GM12878 (cell line): Measurements from ENCODE around the gene SMG6. TPM values are rescaled to one million over a fixed set of nuclear protein-coding genes. Genes with fewer than 3 reads are reported as not detected.

Source experiments
- CEBPB ChIP-seq, 2 experiments: fragments of 150-350 bp in 1 of 2; IDR thresholded peaks; 2 replicates each; pipeline ENCODE4 v1.6.1; 2012 to 2014; ENCODE audit warnings: low read depth in 2 of 2, low read length in 2 of 2, borderline replicate concordance in 1 of 2, inconsistent platforms in 1 of 2
- MEF2B ChIP-seq: fragments of 450-650 bp; IDR thresholded peaks from 2 replicates; pipeline ENCODE4 v1.6.1; 2018; ENCODE audit warnings: mild to moderate bottlenecking, moderate library complexity; ENCODE audit not compliant: partially characterized antibody, poor library complexity, severe bottlenecking
- MYC ChIP-seq: IDR thresholded peaks from 2 replicates; pipeline ENCODE4 v1.6.1; 2011; ENCODE audit warnings: mild to moderate bottlenecking, low read length, moderate library complexity, inconsistent platforms; ENCODE audit not compliant: insufficient read depth, insufficient replicate concordance, insufficient read length, severe bottlenecking
- polyA plus RNA-seq, 11 experiments: library from polyadenylated mRNA; depleted of rRNA in 4 of 11; unstranded in 6 of 11; stranded (reverse) in 5 of 11; fragments of >200 nt; fragmentation: Nextera tagmentation in 4 of 11; fragmentation: Illumina TruSeq in 1 of 11; extraction: Ambion mirVana in 4 of 11; extraction: Trizol in 1 of 11; gene quantifications; 1 replicate in 1 of 11; 2 replicates in 10 of 11; pipeline versions ENCODE4 v1.2.1 to v1.2.3, GENCODE V29; 2011 to 2016; ENCODE audit warnings: inconsistent platforms in 2 of 11, missing spikeins in 2 of 11, low read depth in 1 of 11
- total RNA-seq, 4 experiments: library from RNA; depleted of rRNA in 3 of 4; stranded (reverse); fragments of >200 nt in 3 of 4; fragmentation: Illumina TruSeq in 1 of 4; extraction: Trizol in 1 of 4; gene quantifications; 2 replicates each; pipeline versions ENCODE4 v1.2.1 to v1.2.3, GENCODE V29; 2013 to 2021
- TF ChIP-seq, protein P1 (sequence below): IDR thresholded peaks from 2 replicates; pipeline ENCODE4 v1.6.1; 2012; ENCODE audit warnings: low read depth, low read length, improper control_type of control experiment
- TF ChIP-seq, protein P2 (sequence below): fragments of 450-650 bp; IDR thresholded peaks from 2 replicates; pipeline ENCODE4 v1.6.1; 2017; ENCODE audit warnings: mild to moderate bottlenecking
- TF ChIP-seq, protein P3 (sequence below): fragments of 450-650 bp; formaldehyde crosslinking; IDR thresholded peaks from 2 replicates; pipeline ENCODE4 v1.4.0; 2020; ENCODE audit warnings: mild to moderate bottlenecking, moderate library complexity
- TF ChIP-seq, protein P4 (sequence below): IDR thresholded peaks from 2 replicates; pipeline ENCODE4 v1.6.1; 2012; ENCODE audit warnings: mild to moderate bottlenecking, low read depth, low read length
- TF ChIP-seq, protein P5 (sequence below), 3 experiments: IDR thresholded peaks in 2 of 3; conservative IDR thresholded peaks in 1 of 3; 2 replicates each; pipeline ENCODE4 v1.5.1; 2011; ENCODE audit warnings: low read depth in 3 of 3, low read length in 3 of 3, mild to moderate bottlenecking in 3 of 3, control low read depth in 2 of 3, moderate library complexity in 2 of 3, inconsistent platforms in 1 of 3, mixed read lengths in 1 of 3; ENCODE audit not compliant: control insufficient read depth in 2 of 3, insufficient read depth in 1 of 3; ENCODE audit errors: extremely low read depth in 1 of 3
- TF ChIP-seq, protein P6 (sequence below): IDR thresholded peaks from 2 replicates; pipeline ENCODE4 v1.6.1; 2011; ENCODE audit warnings: mild to moderate bottlenecking, low read depth, low read length, moderate library complexity; ENCODE audit not compliant: insufficient replicate concordance

Gene SMG6
- total and polyA plus RNA-seq, 10 of the 15 experiments (the other 5 are each of a cell fraction or from before 2014, with no cell fraction given), result 0.58 to 28.7 (median 15.7) TPM

DNA sequence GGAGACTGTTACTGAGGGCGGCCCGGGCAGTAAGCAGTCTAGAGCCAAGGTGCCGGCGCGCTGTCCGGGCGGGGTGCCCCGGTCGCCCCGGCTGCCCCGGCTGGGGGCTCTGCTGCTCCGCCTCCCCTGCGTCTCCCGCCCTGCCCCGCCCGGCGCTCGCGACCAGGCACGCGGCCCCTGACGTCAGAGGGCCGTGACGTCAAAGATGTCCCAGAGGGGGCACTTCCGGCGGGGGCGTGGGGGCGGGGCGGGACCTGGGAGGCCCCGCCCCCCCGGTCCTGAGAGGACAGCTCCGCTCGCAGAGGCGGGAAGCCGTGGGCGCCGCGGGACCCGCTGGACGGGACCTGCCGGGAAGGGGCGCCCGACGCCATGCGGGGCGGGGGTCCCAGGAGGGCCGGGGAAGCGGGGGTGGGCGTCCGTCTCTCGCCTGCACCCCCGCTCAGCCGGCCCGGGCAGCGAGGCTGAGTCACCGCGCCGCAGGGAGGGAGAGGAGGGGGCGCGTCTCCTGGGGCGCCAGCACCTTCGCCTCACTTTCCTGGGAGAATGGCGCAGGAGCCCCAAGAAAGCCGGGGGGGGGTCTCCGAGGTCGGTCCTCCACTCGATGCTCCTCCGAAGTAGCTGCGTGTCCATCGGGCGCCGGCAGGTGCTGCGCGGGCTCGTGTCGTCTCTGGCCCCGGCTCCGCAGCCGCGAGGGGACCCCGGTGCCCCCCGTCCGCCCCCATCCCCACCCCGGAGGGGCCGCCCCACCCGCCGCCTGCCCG is 253.1 kb downstream of the SMG6 start (continued):
- TF ChIP-seq, protein P1, sequence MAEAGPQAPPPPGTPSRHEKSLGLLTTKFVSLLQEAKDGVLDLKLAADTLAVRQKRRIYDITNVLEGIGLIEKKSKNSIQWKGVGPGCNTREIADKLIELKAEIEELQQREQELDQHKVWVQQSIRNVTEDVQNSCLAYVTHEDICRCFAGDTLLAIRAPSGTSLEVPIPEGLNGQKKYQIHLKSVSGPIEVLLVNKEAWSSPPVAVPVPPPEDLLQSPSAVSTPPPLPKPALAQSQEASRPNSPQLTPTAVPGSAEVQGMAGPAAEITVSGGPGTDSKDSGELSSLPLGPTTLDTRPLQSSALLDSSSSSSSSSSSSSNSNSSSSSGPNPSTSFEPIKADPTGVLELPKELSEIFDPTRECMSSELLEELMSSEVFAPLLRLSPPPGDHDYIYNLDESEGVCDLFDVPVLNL, result no peak
- TF ChIP-seq, protein P2, sequence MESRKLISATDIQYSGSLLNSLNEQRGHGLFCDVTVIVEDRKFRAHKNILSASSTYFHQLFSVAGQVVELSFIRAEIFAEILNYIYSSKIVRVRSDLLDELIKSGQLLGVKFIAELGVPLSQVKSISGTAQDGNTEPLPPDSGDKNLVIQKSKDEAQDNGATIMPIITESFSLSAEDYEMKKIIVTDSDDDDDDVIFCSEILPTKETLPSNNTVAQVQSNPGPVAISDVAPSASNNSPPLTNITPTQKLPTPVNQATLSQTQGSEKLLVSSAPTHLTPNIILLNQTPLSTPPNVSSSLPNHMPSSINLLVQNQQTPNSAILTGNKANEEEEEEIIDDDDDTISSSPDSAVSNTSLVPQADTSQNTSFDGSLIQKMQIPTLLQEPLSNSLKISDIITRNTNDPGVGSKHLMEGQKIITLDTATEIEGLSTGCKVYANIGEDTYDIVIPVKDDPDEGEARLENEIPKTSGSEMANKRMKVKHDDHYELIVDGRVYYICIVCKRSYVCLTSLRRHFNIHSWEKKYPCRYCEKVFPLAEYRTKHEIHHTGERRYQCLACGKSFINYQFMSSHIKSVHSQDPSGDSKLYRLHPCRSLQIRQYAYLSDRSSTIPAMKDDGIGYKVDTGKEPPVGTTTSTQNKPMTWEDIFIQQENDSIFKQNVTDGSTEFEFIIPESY, result no peak
- TF ChIP-seq, protein P3, sequence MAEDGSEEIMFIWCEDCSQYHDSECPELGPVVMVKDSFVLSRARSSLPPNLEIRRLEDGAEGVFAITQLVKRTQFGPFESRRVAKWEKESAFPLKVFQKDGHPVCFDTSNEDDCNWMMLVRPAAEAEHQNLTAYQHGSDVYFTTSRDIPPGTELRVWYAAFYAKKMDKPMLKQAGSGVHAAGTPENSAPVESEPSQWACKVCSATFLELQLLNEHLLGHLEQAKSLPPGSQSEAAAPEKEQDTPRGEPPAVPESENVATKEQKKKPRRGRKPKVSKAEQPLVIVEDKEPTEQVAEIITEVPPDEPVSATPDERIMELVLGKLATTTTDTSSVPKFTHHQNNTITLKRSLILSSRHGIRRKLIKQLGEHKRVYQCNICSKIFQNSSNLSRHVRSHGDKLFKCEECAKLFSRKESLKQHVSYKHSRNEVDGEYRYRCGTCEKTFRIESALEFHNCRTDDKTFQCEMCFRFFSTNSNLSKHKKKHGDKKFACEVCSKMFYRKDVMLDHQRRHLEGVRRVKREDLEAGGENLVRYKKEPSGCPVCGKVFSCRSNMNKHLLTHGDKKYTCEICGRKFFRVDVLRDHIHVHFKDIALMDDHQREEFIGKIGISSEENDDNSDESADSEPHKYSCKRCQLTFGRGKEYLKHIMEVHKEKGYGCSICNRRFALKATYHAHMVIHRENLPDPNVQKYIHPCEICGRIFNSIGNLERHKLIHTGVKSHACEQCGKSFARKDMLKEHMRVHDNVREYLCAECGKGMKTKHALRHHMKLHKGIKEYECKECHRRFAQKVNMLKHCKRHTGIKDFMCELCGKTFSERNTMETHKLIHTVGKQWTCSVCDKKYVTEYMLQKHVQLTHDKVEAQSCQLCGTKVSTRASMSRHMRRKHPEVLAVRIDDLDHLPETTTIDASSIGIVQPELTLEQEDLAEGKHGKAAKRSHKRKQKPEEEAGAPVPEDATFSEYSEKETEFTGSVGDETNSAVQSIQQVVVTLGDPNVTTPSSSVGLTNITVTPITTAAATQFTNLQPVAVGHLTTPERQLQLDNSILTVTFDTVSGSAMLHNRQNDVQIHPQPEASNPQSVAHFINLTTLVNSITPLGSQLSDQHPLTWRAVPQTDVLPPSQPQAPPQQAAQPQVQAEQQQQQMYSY (CRISPR knock-in tag), result no peak
- TF ChIP-seq, protein P4, sequence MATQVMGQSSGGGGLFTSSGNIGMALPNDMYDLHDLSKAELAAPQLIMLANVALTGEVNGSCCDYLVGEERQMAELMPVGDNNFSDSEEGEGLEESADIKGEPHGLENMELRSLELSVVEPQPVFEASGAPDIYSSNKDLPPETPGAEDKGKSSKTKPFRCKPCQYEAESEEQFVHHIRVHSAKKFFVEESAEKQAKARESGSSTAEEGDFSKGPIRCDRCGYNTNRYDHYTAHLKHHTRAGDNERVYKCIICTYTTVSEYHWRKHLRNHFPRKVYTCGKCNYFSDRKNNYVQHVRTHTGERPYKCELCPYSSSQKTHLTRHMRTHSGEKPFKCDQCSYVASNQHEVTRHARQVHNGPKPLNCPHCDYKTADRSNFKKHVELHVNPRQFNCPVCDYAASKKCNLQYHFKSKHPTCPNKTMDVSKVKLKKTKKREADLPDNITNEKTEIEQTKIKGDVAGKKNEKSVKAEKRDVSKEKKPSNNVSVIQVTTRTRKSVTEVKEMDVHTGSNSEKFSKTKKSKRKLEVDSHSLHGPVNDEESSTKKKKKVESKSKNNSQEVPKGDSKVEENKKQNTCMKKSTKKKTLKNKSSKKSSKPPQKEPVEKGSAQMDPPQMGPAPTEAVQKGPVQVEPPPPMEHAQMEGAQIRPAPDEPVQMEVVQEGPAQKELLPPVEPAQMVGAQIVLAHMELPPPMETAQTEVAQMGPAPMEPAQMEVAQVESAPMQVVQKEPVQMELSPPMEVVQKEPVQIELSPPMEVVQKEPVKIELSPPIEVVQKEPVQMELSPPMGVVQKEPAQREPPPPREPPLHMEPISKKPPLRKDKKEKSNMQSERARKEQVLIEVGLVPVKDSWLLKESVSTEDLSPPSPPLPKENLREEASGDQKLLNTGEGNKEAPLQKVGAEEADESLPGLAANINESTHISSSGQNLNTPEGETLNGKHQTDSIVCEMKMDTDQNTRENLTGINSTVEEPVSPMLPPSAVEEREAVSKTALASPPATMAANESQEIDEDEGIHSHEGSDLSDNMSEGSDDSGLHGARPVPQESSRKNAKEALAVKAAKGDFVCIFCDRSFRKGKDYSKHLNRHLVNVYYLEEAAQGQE, result peak; percentile 67
- TF ChIP-seq, protein P5, sequence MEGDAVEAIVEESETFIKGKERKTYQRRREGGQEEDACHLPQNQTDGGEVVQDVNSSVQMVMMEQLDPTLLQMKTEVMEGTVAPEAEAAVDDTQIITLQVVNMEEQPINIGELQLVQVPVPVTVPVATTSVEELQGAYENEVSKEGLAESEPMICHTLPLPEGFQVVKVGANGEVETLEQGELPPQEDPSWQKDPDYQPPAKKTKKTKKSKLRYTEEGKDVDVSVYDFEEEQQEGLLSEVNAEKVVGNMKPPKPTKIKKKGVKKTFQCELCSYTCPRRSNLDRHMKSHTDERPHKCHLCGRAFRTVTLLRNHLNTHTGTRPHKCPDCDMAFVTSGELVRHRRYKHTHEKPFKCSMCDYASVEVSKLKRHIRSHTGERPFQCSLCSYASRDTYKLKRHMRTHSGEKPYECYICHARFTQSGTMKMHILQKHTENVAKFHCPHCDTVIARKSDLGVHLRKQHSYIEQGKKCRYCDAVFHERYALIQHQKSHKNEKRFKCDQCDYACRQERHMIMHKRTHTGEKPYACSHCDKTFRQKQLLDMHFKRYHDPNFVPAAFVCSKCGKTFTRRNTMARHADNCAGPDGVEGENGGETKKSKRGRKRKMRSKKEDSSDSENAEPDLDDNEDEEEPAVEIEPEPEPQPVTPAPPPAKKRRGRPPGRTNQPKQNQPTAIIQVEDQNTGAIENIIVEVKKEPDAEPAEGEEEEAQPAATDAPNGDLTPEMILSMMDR (IDR thresholded peaks at IDR 0.05 in 2 of 3, conservative IDR thresholded peaks at IDR 0.05 in 1 of 3; ENCODE audit: control insufficient read depth in 2 of 3, extremely low read depth in 1 of 3, insufficient read depth in 1 of 3, low read depth in 3 of 3, low read length in 3 of 3), result no peak
- TF ChIP-seq MEF2B, result no peak
- TF ChIP-seq MYC, result peak; percentile 52
- TF ChIP-seq, protein P6, sequence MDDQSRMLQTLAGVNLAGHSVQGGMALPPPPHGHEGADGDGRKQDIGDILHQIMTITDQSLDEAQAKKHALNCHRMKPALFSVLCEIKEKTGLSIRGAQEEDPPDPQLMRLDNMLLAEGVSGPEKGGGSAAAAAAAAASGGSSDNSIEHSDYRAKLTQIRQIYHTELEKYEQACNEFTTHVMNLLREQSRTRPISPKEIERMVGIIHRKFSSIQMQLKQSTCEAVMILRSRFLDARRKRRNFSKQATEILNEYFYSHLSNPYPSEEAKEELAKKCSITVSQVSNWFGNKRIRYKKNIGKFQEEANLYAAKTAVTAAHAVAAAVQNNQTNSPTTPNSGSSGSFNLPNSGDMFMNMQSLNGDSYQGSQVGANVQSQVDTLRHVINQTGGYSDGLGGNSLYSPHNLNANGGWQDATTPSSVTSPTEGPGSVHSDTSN, result no peak
- TF ChIP-seq CEBPB (IDR thresholded peaks at IDR 0.05; ENCODE audit: borderline replicate concordance in 1 of 2, low read depth in 2 of 2, low read length in 2 of 2), result no peak
- TF ChIP-seq, all 136 proteins: peak for 13
